GM10266 (cell line): ENCODE results near the gene TNFRSF4.

ENCODE experiments used
- DNase-seq: peaks from one replicate; pipeline ENCODE4 v3.0.0; 2012; ENCODE audit errors: extremely low spot score
- CTCF ChIP-seq: IDR thresholded peaks from 2 replicates; pipeline ENCODE4 v1.5.1; 2012; ENCODE audit warnings: mild to moderate bottlenecking, low read depth; ENCODE audit not compliant: control insufficient read depth, insufficient read depth; ENCODE audit errors: missing control alignments

Gene TNFRSF4

GRCh38 chr1:1219341-1219740, 5.4 kb upstream of the TNFRSF4 start:
- DNase-seq = no peak
- no peak for TF ChIP-seq CTCF

DNA sequence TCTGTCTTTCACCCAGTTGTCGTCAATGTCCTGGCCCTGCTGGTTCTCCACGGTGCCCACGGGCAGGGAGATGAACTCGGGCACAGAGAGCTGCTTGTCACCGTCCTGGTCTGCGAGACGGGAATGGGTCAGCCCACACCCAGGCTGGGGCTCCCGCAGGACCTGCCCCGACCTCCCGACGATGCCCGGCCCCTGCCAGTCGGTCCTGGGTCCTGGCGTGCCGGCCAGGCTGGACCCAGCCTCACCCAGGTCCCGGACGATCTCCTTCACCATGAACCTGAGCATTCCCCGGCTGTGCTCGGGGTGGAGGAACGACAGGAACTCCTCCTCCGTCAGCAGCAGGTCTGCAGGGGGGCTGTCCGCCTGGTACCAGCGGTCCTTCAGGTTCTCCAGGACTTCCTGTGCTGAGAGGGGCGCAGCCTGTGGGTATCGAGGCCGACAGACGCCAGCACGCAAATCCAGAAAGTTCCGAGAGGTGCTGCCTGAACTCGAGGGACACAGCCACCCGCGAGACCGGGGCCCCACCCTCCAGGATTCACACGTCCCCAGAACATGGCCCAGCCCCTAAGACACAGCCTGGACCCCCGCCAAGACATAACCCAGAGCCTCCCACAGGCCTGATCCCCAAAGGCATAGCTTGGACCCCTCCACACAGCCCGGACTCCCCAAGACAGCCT, 4.7 kb upstream of the TNFRSF4 start:
- no peak for TF ChIP-seq CTCF
- no peak for DNase-seq

DNA sequence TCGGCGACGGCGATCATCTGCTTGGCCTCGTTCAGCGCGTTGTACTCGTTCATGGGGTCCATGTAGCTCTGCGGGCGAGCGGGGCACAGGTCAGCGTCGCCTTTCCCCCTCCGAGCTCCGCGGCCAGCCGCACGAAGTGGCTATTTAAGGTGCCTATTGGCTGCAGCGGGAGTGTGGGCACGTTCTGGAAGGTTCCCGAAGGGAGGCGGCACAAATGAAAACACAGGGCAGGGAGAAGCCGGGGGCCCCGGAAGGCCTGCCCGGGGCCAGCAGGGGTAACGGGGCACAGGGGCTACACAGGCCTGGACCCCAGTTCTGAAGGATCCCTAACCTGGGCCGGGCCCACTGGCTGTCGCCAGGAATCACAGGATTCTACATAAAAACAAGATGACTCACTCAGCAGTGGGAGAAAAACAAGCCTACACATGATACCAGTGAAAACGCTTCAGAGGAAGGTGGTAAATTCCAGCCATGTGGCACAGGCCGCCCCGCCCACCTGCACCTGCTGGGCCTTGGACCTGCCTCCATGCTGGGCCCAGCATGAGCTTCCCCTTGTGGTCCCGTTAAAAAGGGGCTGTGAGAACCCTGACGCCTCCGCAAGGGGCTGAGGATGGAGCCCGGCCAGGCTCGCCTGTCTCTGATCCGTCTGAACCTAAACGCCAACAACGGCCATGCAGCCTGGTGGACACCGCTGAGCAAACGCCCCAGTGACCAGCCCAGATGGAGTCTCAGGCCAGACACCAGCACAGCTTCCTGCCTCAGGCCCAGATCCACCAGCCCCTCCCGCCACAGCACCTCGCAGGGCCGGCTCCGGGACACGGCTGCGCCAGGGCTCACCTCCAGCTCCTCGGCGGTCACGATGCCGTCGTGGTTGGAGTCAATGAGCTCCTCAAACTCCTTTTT, 3.9 kb upstream of the TNFRSF4 start:
- no peak for DNase-seq
- no peak for TF ChIP-seq CTCF

DNA sequence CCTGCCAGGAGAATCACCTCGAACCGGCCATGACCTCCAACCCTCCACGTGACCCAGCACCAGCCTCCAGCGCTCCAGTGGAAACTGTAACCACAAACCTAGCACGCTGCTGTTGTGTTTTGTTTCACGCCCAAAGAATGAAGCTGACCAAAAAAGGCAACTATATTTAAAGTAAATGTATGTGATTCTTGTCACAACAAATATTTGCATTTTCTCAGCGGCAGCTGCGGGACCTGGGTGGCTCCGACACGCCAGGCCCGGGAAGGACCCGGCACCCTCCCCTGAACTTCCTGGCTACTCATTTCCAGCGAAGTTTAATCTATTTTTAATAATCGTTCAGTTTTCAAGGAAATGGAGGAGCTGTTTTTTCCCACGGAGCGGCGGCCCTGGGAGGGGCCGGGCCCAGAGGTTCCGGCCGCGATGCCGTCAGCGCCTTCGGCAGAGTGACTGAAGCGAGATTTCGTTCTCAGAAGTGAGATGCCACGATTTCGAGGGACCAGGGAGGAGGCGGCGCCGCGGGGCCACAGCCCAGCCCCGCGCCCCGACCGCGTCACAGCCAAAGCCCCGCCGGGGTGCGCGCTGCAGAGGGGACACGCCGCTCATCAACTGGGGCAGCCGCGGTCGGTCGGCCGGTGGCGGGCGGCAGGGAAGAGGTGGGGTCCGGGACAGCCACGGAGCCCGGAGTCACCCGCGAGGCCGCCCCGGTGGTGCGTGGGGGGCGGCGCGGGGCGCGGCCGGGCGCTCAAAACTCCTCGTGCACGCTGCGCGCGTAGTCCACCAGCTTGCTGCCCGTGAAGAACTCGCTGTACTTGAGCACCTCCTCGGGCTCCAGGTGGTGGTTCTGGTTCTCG, 3.0 kb upstream of the TNFRSF4 start:
- no peak for DNase-seq
- TF ChIP-seq CTCF = no peak

GRCh38 chr1:1215881-1216605, 2.1 kb upstream of the TNFRSF4 start:
- TF ChIP-seq CTCF = no peak
- no peak for DNase-seq

DNA sequence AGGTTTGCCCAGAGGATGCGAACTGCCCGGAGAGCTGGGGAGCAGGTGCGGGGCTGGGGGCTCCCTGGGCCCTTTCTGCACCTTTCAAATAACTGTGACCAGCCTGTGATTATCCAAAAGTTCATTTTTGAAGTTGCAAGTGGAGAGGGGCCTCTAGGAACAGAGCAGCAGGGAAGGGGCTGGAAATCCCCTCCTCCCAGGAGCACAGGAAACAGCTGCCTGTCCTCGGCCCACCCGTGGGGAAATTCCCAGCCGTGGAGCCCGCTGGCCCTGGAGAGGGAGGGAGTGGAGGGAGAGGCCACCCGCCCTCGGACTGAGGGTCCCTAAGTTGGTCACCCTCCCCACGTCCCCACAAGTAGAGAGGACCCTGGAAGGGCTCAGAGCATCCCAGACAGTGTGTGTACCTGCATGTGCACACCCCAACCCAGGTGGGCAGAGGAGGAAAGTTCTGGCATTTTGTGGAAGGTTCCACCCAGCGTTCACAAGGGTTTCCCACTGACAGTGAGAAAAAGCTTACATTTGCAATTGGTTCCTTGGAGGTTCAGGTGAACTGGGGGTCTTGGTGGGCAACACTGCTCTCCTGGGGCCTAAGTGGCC, 1.2 kb upstream of the TNFRSF4 start:
- TF ChIP-seq CTCF = no peak
- no peak for DNase-seq
